AG09309 (cell line): ENCODE measurements around the gene WWTR1.

Source experiments
- DNase-seq: peaks from one replicate; pipeline ENCODE4 v3.0.0-alpha.2; 2010; ENCODE audit warnings: low read depth
- H3K4me3 ChIP-seq: 2 replicates; pipeline ENCODE4 v1.5.1; 2011; ENCODE audit warnings: mild to moderate bottlenecking, low read depth, low read length, moderate library complexity; ENCODE audit not compliant: control insufficient read depth
- CTCF ChIP-seq: IDR thresholded peaks from 2 replicates; pipeline ENCODE4 v1.5.1; 2011; ENCODE audit warnings: mild to moderate bottlenecking, low read depth, low read length, inconsistent platforms; ENCODE audit not compliant: insufficient read depth, control insufficient read depth; ENCODE audit errors: missing control alignments

WWTR1 gene

GRCh38 chr3:149655826-149656574 is 1.8 kb downstream of the WWTR1 start:
- TF ChIP-seq CTCF, result no peak
- peak overlapping the region; percentile 77 for H3K4me3 ChIP-seq
- DNase-seq, result no peak

GRCh38 chr3:149654188-149654601 is 3.6 kb downstream of the WWTR1 start:
- peak overlapping the region; percentile 22 for H3K4me3 ChIP-seq
- no peak for TF ChIP-seq CTCF
- no peak for DNase-seq

- TF ChIP-seq CTCF, result no peak
- peak overlapping the region; percentile 5 for H3K4me3 ChIP-seq
- no peak for DNase-seq
Observed at GRCh38 chr3:149653564-149653963, 4.3 kb downstream of the WWTR1 start.

GRCh38 chr3:149653136-149653535 is 4.7 kb downstream of the WWTR1 start:
- H3K4me3 ChIP-seq, result no peak overlapping the region; the same call in 1 of the 2 replicates
- no peak for DNase-seq
- TF ChIP-seq CTCF, result no peak

- no peak overlapping the region for H3K4me3 ChIP-seq
- TF ChIP-seq CTCF, result no peak
- DNase-seq, result no peak
Observed at GRCh38 chr3:149650828-149651227, 7.0 kb downstream of the WWTR1 start.

GRCh38 chr3:149648525-149648924 is 9.3 kb downstream of the WWTR1 start:
- no peak for TF ChIP-seq CTCF
- no peak for DNase-seq
- H3K4me3 ChIP-seq, result no peak overlapping the region
